ENCODE results near the gene MED9.

- TF ChIP-seq CTCF (conservative IDR thresholded peaks at IDR 0.05; ENCODE audit: low read depth, low read length), result no peak
- no peak for TF ChIP-seq EZH2 (IDR thresholded peaks at IDR 0.05; ENCODE audit: low read length, unreplicated experiment)
- no peak for TF ChIP-seq EZH2phosphoT487 (IDR thresholded peaks at IDR 0.05; ENCODE audit: borderline replicate concordance, low read length)
Measured at GRCh38 chr17:17516941-17517720, 40.3 kb downstream of the MED9 start.

All from PC-3 (cell line).